ENCODE measurements around the gene DDX46. TPM values are rescaled to one million over a fixed set of nuclear protein-coding genes. Genes with fewer than 3 reads are reported as not detected.

Gene DDX46
- total and polyA plus RNA-seq, 2 of the 8 experiments (the other 6 are each of a cell fraction or from before 2014, with no cell fraction given), result 22.6 to 110 TPM

GRCh38 chr5:134772461-134773125, 14.0 kb downstream of the DDX46 start:
- H3K18ac ChIP-seq (ENCODE audit: extremely low read depth, low read length), result no peak overlapping the region
- no peak overlapping the region for H3K14ac ChIP-seq (ENCODE audit: insufficient read length)
- no peak overlapping the region for H3K4me3 ChIP-seq (ENCODE audit: extremely low read depth in 1 of 4, insufficient read depth in 2 of 4, low read depth in 3 of 4, low read length in 4 of 4)
- H3K27me3 ChIP-seq (replicated peaks in 1 of 4; ENCODE audit: control insufficient read depth in 3 of 4, extremely low read depth in 1 of 4, insufficient read depth in 3 of 4, low read length in 3 of 4), result no peaks in the 10 kb centered on the region
- H3K36me3 ChIP-seq (ENCODE audit: control insufficient read depth in 2 of 4, insufficient read depth in 4 of 4, low read length in 3 of 4), result peaks cover 19 to 84% (median 62%) of the 10 kb centered on the region in 4 experiments; a peak in 7 of 8 replicates
- no peaks in the 10 kb centered on the region for H3K23me2 ChIP-seq (ENCODE audit: low read depth, low read length)
- POLR2A ChIA-PET (ENCODE audit: partially characterized antibody), result interaction anchor here (0.6 to 2.1 kb wide), 3 partner anchors 9 to 19 kb away, joined by 3 to 8 read pairs (median 5); no protein-coding TSS in a partner anchor
- no peak for FAIRE-seq
- H4K91ac ChIP-seq (replicated peaks; ENCODE audit: insufficient read length, low read length), result no peak overlapping the region
- H3K9me3 ChIP-seq (ENCODE audit: insufficient read depth in 2 of 2, low read depth in 1 of 2, low read length in 1 of 2), result no peaks in the 10 kb centered on the region
- no peak overlapping the region for H2BK5ac ChIP-seq (ENCODE audit: low read depth, low read length)
- H3K4me2 ChIP-seq (ENCODE audit: insufficient read depth in 1 of 2, low read depth in 2 of 2, low read length in 2 of 2), result no peak overlapping the region
- no peak overlapping the region for H2AFZ ChIP-seq (ENCODE audit: low read length)
- no peak overlapping the region for H4K8ac ChIP-seq (ENCODE audit: extremely low read depth, insufficient read depth, low read length)
- no peak overlapping the region for H3K27ac ChIP-seq (ENCODE audit: low read depth, low read length)
- H3K4ac ChIP-seq (replicated peaks; ENCODE audit: insufficient read length, low read depth, low read length), result no peak overlapping the region
- no peaks in the 10 kb centered on the region for H3K79me1 ChIP-seq (ENCODE audit: low read depth, low read length)
- no peak overlapping the region for H3K23ac ChIP-seq (ENCODE audit: insufficient read length)
- no peak overlapping the region for H3K9ac ChIP-seq (replicated peaks in 1 of 4; ENCODE audit: extremely low read depth in 1 of 4, low read depth in 3 of 4, low read length in 3 of 4)
- no peak overlapping the region for H2BK20ac ChIP-seq (ENCODE audit: low read length)
- H4K5ac ChIP-seq (ENCODE audit: insufficient read length, low read depth, low read length), result no peak overlapping the region
- no peaks in the 10 kb centered on the region for H4K20me1 ChIP-seq (replicated peaks in 1 of 2; ENCODE audit: control insufficient read depth in 1 of 2, insufficient read depth in 2 of 2, low read length in 2 of 2)
- no peak overlapping the region for H2BK120ac ChIP-seq (replicated peaks; ENCODE audit: low read depth, low read length)
- H3K56ac ChIP-seq (replicated peaks; ENCODE audit: insufficient read length, low read depth, low read length), result no peak overlapping the region
- CTCF ChIA-PET (ENCODE audit: partially characterized antibody), result interaction anchor here (1.8 kb wide), 1 partner anchor 9 kb away, joined by 5 read pairs; no protein-coding TSS in a partner anchor
- H3K4me1 ChIP-seq (replicated peaks in 1 of 4; ENCODE audit: control insufficient read depth in 3 of 4, insufficient read depth in 4 of 4, low read length in 3 of 4), result no peaks in the 10 kb centered on the region
- H3K79me2 ChIP-seq (ENCODE audit: control insufficient read depth in 1 of 2, insufficient read depth in 2 of 2, low read length in 2 of 2), result no peaks in the 10 kb centered on the region
- DNase-seq (ENCODE audit: low read depth in 1 of 2, low spot score in 2 of 2), result no peak
- no peak overlapping the region for H2BK15ac ChIP-seq (ENCODE audit: low read length)
- no peak overlapping the region for H2BK12ac ChIP-seq (ENCODE audit: low read depth, low read length)
- H2AK5ac ChIP-seq (ENCODE audit: low read depth, low read length), result no peak overlapping the region
- WGBS, 2 experiments (ENCODE audit: extremely low coverage in 1 of 2, insufficient coverage in 1 of 2, insufficient read length in 1 of 2, insufficient replicate concordance in 2 of 2, low coverage in 1 of 2, low lambda C conversion rate in 2 of 2, missing lambda C conversion rate in 1 of 2), result 94% methylated on average over 10 of the region's 10 CpGs; no CpG with 5 or more reads in 1 of the 2 experiments
- TF ChIP-seq NANOG (IDR thresholded peaks at IDR 0.05; ENCODE audit: insufficient read depth, low read depth, low read length, poor library complexity, severe bottlenecking) (no peak), SIN3A (conservative IDR thresholded peaks at IDR 0.05 in 1 of 2, IDR thresholded peaks at IDR 0.05 in 1 of 2; ENCODE audit: low read depth in 1 of 2, low read length in 2 of 2) (no peak), MAX (IDR thresholded peaks at IDR 0.05) (no peak), TAF7 (optimal IDR thresholded peaks at IDR 0.05; ENCODE audit: borderline replicate concordance, low read depth, low read length) (no peak), CHD1 (IDR thresholded peaks at IDR 0.05; ENCODE audit: low read depth, low read length) (no peak), PHF8 (conservative IDR thresholded peaks at IDR 0.05; ENCODE audit: low read depth, low read length) (no peak), CHD2 (IDR thresholded peaks at IDR 0.05; ENCODE audit: low read length) (no peak), TEAD4 (IDR thresholded peaks at IDR 0.05; ENCODE audit: low read depth, low read length) (no peak), NRF1 (IDR thresholded peaks at IDR 0.05; ENCODE audit: low read depth, low read length) (no peak), CBX5 (IDR thresholded peaks at IDR 0.05; ENCODE audit: low read depth, low read length) (no peak)
